DOHH2 (cell line): ENCODE results near the gene WNT9B.

Experiments
- H3F3A ChIP-seq: fragments of 200-600 bp; sonication (generic), shearing (Covaris generic); 2 replicates; pipeline ENCODE4 v1.6.0; 2016; ENCODE audit warnings: antibody characterized with exemption, mild to moderate bottlenecking; ENCODE audit not compliant: control insufficient read depth, insufficient read depth
- H3K27ac ChIP-seq: fragments of 200-600 bp; sonication (generic); 2 replicates; pipeline ENCODE4 v1.5.1; 2014; ENCODE audit warnings: low read depth, mild to moderate bottlenecking, low read length, moderate library complexity
- H3K27me3 ChIP-seq: fragments of 200-600 bp; sonication (generic); 2 replicates; pipeline ENCODE4 v1.6.1; 2014; ENCODE audit warnings: mild to moderate bottlenecking, low read length, mixed read lengths; ENCODE audit not compliant: control insufficient read depth
- H3K36me3 ChIP-seq: fragments of 200-600 bp; sonication (generic); 2 replicates; pipeline ENCODE4 v1.6.1; 2014; ENCODE audit warnings: mild to moderate bottlenecking, low read length, moderate library complexity, mixed read lengths; ENCODE audit not compliant: control insufficient read depth
- H3K4me1 ChIP-seq: fragments of 200-600 bp; sonication (generic); 2 replicates; pipeline ENCODE4 v1.6.1; 2014; ENCODE audit warnings: mild to moderate bottlenecking, low read length, mixed read lengths; ENCODE audit not compliant: control insufficient read depth
- H3K4me2 ChIP-seq: fragments of 200-600 bp; sonication (generic); 2 replicates; pipeline ENCODE4 v1.6.0; 2014; ENCODE audit warnings: mild to moderate bottlenecking, low read length, moderate library complexity
- H3K4me3 ChIP-seq: fragments of 200-600 bp; sonication (generic); 2 replicates; pipeline ENCODE4 v1.5.1; 2014; ENCODE audit warnings: mild to moderate bottlenecking, low read length, mixed read lengths
- H3K79me2 ChIP-seq: fragments of 200-600 bp; sonication (generic); 2 replicates; pipeline ENCODE4 v1.6.1; 2014; ENCODE audit warnings: mild to moderate bottlenecking, low read length, mixed read lengths; ENCODE audit not compliant: control insufficient read depth
- H3K9me2 ChIP-seq: fragments of 200-600 bp; sonication (generic); replicated peaks from 2 replicates; pipeline ENCODE4 v1.6.1; 2014; ENCODE audit warnings: mild to moderate bottlenecking, low read length, mixed read lengths; ENCODE audit not compliant: control insufficient read depth
- H3K9me3 ChIP-seq: fragments of 200-600 bp; sonication (generic); 2 replicates; pipeline ENCODE4 v1.6.1; 2014; ENCODE audit warnings: antibody characterized with exemption, low read length, mixed read lengths; ENCODE audit not compliant: control insufficient read depth, insufficient read depth
- H4K20me1 ChIP-seq: fragments of 200-600 bp; sonication (generic); 2 replicates; pipeline ENCODE4 v1.6.0; 2014; ENCODE audit warnings: low read depth, mild to moderate bottlenecking, antibody characterized with exemption, low read length, moderate library complexity; ENCODE audit not compliant: control insufficient read depth, insufficient read depth
- EZH2phosphoT487 ChIP-seq: fragments of 200-600 bp; sonication (generic); IDR thresholded peaks from 2 replicates; pipeline ENCODE4 v1.6.1; 2017; ENCODE audit warnings: borderline replicate concordance, mild to moderate bottlenecking, antibody characterized with exemption, low read length, moderate library complexity, mixed read lengths
- TF ChIP-seq, protein P1 (sequence below): fragments of 200-600 bp; sonication (generic); IDR thresholded peaks from one replicate; pipeline ENCODE4 v1.5.1; 2014; ENCODE audit warnings: antibody characterized with exemption, mild to moderate bottlenecking, low read depth, low read length; ENCODE audit not compliant: poor library complexity, severe bottlenecking

Gene WNT9B

DNA sequence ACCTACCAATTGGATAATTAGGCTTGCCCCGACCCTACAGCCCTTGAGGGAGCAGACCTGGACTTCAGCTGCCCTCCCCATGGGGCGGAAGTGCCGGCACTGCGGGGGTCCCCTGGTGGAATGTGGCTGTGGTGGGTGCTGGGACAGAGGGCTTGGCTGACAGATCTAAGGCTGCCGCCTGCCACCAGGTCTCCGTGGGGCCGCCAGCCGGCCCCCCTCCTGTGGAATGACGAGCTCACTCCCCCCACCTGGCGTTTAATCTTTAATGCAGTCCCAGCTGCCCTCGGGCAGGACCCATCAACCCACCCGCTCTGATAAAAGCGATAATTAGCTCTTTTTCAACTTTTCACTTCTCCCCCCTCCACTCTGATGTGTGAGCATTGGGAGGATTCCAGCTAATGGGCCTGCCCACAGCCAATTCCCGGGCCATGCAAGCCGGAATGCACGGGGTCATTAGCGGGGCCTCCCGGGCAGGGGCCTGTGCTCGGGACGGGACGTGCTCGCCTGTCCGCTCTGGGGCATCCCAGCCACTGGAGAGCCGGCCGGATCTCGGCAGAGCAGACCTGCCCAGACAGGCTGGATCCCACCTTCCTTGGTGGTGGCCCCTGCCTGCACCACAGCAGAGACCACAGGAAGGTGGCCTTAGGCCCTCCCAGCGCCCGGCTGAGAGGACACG lies 43.2 kb downstream of the WNT9B start:
- Histone ChIP-seq H3K9me3 (no peaks in the 10 kb centered on the region), H3K36me3 (no peaks in the 10 kb centered on the region), H3K27ac (no peak overlapping the region), H3K27me3 (peaks cover 28% of the 10 kb centered on the region), H3K4me2 (no peak overlapping the region), H3F3A (no peaks in the 10 kb centered on the region), H3K9me2 (no peaks in the 10 kb centered on the region), H3K4me3 (no peak overlapping the region), H3K79me2 (no peaks in the 10 kb centered on the region), H4K20me1 (no peaks in the 10 kb centered on the region), H3K4me1 (no peaks in the 10 kb centered on the region)
- TF ChIP-seq, protein P1, sequence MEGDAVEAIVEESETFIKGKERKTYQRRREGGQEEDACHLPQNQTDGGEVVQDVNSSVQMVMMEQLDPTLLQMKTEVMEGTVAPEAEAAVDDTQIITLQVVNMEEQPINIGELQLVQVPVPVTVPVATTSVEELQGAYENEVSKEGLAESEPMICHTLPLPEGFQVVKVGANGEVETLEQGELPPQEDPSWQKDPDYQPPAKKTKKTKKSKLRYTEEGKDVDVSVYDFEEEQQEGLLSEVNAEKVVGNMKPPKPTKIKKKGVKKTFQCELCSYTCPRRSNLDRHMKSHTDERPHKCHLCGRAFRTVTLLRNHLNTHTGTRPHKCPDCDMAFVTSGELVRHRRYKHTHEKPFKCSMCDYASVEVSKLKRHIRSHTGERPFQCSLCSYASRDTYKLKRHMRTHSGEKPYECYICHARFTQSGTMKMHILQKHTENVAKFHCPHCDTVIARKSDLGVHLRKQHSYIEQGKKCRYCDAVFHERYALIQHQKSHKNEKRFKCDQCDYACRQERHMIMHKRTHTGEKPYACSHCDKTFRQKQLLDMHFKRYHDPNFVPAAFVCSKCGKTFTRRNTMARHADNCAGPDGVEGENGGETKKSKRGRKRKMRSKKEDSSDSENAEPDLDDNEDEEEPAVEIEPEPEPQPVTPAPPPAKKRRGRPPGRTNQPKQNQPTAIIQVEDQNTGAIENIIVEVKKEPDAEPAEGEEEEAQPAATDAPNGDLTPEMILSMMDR: no peak
- no peak for TF ChIP-seq EZH2phosphoT487

DNA sequence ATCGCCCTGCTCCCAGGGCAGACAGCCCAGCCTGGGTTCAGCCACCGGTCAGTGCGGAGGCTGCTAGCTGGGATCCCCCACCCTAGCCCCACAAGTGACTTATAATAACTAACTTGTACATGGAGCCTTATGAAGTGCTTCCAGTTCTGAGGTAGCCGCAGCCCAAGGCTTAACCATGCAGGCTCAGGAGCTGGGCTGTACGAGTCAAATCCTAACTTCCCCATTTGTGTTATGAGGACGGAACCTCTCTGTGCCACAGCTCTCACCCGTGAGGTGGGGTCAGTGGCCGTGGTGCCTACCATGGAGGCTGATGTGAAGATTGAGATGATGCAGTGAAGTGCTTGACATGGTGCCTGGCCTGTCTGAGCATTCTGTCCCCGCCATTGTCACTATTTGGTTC lies 43.8 kb downstream of the WNT9B start:
- no peaks in the 10 kb centered on the region for H3K9me3 ChIP-seq
- peaks cover 22% of the 10 kb centered on the region for H3K27me3 ChIP-seq
- no peak overlapping the region for H3K4me3 ChIP-seq
- H3K4me1 ChIP-seq: no peaks in the 10 kb centered on the region
- no peak overlapping the region for H3K4me2 ChIP-seq
- TF ChIP-seq, protein P1: no peak
- TF ChIP-seq EZH2phosphoT487: no peak
- H3K36me3 ChIP-seq: no peaks in the 10 kb centered on the region
- H3K9me2 ChIP-seq: no peaks in the 10 kb centered on the region
- H3K27ac ChIP-seq: no peak overlapping the region
- no peaks in the 10 kb centered on the region for H4K20me1 ChIP-seq
- H3F3A ChIP-seq: no peaks in the 10 kb centered on the region
- no peaks in the 10 kb centered on the region for H3K79me2 ChIP-seq

DNA sequence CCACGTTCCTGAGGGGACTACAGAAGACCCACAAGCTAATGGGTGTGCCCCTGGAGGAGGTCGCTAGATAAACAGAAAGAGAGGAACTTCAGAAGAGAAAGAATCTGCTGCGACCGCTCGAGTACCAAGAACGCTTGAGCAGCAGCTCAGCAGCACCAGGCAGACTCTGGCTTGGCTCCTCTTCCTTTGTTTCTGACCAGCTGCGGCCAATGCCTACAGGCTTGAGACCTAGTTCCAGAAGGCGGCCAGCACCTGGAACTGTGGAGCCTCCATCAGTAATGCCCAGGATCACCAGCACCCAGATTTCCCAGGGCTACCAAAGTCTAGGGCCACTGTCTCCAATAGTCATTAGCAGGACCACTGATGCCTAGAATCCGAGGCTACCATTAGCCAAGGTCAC lies 45.6 kb downstream of the WNT9B start:
- no peaks in the 10 kb centered on the region for H3K9me3 ChIP-seq
- no peak for TF ChIP-seq EZH2phosphoT487
- TF ChIP-seq, protein P1: no peak
- no peak overlapping the region for H3K27ac ChIP-seq
- H3K36me3 ChIP-seq: no peaks in the 10 kb centered on the region
- no peaks in the 10 kb centered on the region for H3F3A ChIP-seq
- H3K9me2 ChIP-seq: no peaks in the 10 kb centered on the region
- H3K4me3 ChIP-seq: no peak overlapping the region
- no peak overlapping the region for H3K4me2 ChIP-seq
- H3K4me1 ChIP-seq: no peaks in the 10 kb centered on the region
- H4K20me1 ChIP-seq: no peaks in the 10 kb centered on the region
- H3K27me3 ChIP-seq: peaks cover 11% of the 10 kb centered on the region
- H3K79me2 ChIP-seq: no peaks in the 10 kb centered on the region
